ENCODE results near the gene PKD2L1. TPM values are rescaled to one million over a fixed set of nuclear protein-coding genes. Genes with fewer than 3 reads are reported as not detected.

PKD2L1 gene
- total RNA-seq, 1 experiment from 2014 or later: not detected

DNA sequence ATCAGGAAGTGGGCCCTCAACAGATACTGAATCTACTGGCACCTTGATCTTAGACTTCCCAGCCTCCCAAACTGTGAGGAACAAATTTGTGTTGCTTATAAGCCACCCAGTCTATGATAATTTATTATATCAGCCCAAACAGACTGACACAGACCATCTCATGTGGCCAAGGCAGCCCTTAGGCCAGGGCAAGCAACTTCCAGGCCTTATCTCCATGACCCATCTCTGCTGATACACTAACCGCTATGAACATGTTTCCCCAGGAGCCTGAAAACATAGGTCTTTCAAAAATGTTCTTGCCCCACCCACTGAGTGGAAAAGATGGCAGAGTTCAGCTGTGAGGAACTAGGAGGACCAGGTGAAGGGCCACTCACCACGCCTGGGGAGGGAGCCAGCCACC is 40.4 kb downstream of the PKD2L1 start:
- intact Hi-C loops (cut with micrococcal nuclease; ENCODE audit: unreplicated experiment) (no loop called here), in situ Hi-C loops (cut with HindIII; ENCODE audit: low pct_unique_long_range_greater_than_20kb, low sequenced_read_pairs) (no loop called here)
- TF ChIP-seq, protein P1, sequence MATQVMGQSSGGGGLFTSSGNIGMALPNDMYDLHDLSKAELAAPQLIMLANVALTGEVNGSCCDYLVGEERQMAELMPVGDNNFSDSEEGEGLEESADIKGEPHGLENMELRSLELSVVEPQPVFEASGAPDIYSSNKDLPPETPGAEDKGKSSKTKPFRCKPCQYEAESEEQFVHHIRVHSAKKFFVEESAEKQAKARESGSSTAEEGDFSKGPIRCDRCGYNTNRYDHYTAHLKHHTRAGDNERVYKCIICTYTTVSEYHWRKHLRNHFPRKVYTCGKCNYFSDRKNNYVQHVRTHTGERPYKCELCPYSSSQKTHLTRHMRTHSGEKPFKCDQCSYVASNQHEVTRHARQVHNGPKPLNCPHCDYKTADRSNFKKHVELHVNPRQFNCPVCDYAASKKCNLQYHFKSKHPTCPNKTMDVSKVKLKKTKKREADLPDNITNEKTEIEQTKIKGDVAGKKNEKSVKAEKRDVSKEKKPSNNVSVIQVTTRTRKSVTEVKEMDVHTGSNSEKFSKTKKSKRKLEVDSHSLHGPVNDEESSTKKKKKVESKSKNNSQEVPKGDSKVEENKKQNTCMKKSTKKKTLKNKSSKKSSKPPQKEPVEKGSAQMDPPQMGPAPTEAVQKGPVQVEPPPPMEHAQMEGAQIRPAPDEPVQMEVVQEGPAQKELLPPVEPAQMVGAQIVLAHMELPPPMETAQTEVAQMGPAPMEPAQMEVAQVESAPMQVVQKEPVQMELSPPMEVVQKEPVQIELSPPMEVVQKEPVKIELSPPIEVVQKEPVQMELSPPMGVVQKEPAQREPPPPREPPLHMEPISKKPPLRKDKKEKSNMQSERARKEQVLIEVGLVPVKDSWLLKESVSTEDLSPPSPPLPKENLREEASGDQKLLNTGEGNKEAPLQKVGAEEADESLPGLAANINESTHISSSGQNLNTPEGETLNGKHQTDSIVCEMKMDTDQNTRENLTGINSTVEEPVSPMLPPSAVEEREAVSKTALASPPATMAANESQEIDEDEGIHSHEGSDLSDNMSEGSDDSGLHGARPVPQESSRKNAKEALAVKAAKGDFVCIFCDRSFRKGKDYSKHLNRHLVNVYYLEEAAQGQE (IDR thresholded peaks at IDR 0.05; ENCODE audit: insufficient read depth in 1 of 2, low read depth in 2 of 2, low read length in 1 of 2): no peak
- TF ChIP-seq POLR2AphosphoS5 (IDR thresholded peaks at IDR 0.05; ENCODE audit: low read depth, low read length): no peak
- TF ChIP-seq SIN3A (IDR thresholded peaks at IDR 0.05; ENCODE audit: borderline replicate concordance, insufficient read depth, low read depth, low read length): no peak
- TF ChIP-seq TCF7L2 (IDR thresholded peaks at IDR 0.05; ENCODE audit: low read depth, low read length): no peak
- TF ChIP-seq, protein P2, sequence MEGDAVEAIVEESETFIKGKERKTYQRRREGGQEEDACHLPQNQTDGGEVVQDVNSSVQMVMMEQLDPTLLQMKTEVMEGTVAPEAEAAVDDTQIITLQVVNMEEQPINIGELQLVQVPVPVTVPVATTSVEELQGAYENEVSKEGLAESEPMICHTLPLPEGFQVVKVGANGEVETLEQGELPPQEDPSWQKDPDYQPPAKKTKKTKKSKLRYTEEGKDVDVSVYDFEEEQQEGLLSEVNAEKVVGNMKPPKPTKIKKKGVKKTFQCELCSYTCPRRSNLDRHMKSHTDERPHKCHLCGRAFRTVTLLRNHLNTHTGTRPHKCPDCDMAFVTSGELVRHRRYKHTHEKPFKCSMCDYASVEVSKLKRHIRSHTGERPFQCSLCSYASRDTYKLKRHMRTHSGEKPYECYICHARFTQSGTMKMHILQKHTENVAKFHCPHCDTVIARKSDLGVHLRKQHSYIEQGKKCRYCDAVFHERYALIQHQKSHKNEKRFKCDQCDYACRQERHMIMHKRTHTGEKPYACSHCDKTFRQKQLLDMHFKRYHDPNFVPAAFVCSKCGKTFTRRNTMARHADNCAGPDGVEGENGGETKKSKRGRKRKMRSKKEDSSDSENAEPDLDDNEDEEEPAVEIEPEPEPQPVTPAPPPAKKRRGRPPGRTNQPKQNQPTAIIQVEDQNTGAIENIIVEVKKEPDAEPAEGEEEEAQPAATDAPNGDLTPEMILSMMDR (IDR thresholded peaks at IDR 0.05): no peak
- no peak for ATAC-seq
- CTCF ChIA-PET: no interaction called here
- no peak overlapping the region for H3K27ac ChIP-seq (ENCODE audit: low read length)
- H3K9me3 ChIP-seq (ENCODE audit: control insufficient read depth, insufficient read depth, low read depth, low read length): no peaks in the 10 kb centered on the region
- POLR2A ChIA-PET: no interaction called here
- BruUV-seq (replicated peaks): no TSS peak
- peaks cover 13% of the 10 kb centered on the region for H3K4me1 ChIP-seq (ENCODE audit: control insufficient read depth, insufficient read depth, low read length)
- no peak overlapping the region for H3K4me3 ChIP-seq (ENCODE audit: low read depth in 2 of 2, low read length in 2 of 2)
- no peaks in the 10 kb centered on the region; the same call in 1 of the 2 replicates for H3K36me3 ChIP-seq (ENCODE audit: control insufficient read depth, insufficient read depth, low read length)
- no peak for DNase-seq (ENCODE audit: low read depth, low spot score)
- peaks cover 6% of the 10 kb centered on the region for H3K27me3 ChIP-seq (ENCODE audit: control insufficient read depth, insufficient read depth, low read length)

DNA sequence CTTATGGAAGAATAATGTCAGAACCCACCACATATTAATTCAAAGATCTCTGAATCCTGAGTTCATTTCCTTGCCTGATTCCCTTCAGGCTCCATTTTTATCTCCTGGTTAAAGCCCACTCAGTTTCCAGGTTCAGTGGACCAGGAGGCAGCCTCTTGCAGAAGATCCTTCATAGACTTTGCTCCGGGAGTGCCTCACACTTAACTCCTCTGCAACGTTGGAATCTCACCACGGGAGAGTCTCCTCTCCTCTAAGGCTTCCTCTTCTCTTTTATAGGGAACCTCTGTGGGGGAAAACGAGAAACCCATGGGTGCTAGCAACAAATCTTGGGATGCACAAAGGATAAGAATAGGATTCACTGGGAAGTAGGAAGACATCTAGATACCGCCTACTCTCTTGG is 41.8 kb downstream of the PKD2L1 start:
- peaks cover 6% of the 10 kb centered on the region for H3K27me3 ChIP-seq (ENCODE audit: control insufficient read depth, insufficient read depth, low read length)
- no peak for ATAC-seq
- DNase-seq (ENCODE audit: low read depth, low spot score): no peak
- H3K4me3 ChIP-seq (ENCODE audit: low read depth in 2 of 2, low read length in 2 of 2): no peak overlapping the region
- BruUV-seq (replicated peaks): no TSS peak
- ChIA-PET CTCF (no interaction called here), POLR2A (interaction anchor here (0.6 kb wide), 1 partner anchor 459 kb away, joined by 7 read pairs; no protein-coding TSS in a partner anchor)
- H3K9me3 ChIP-seq (ENCODE audit: control insufficient read depth, insufficient read depth, low read depth, low read length): no peaks in the 10 kb centered on the region
- H3K36me3 ChIP-seq (ENCODE audit: control insufficient read depth, insufficient read depth, low read length): no peaks in the 10 kb centered on the region; the same call in 1 of the 2 replicates
- TF ChIP-seq SIN3A (IDR thresholded peaks at IDR 0.05; ENCODE audit: borderline replicate concordance, insufficient read depth, low read depth, low read length) (no peak), TCF7L2 (IDR thresholded peaks at IDR 0.05; ENCODE audit: low read depth, low read length) (no peak), POLR2AphosphoS5 (IDR thresholded peaks at IDR 0.05; ENCODE audit: low read depth, low read length) (no peak)
- TF ChIP-seq, protein P1 (IDR thresholded peaks at IDR 0.05; ENCODE audit: insufficient read depth in 1 of 2, low read depth in 2 of 2, low read length in 1 of 2): no peak
- TF ChIP-seq, protein P2 (IDR thresholded peaks at IDR 0.05): no peak
- intact Hi-C loops (cut with micrococcal nuclease; ENCODE audit: unreplicated experiment) (no loop called here), in situ Hi-C loops (cut with HindIII; ENCODE audit: low pct_unique_long_range_greater_than_20kb, low sequenced_read_pairs) (no loop called here)
- no peak overlapping the region for H3K27ac ChIP-seq (ENCODE audit: low read length)
- H3K4me1 ChIP-seq (ENCODE audit: control insufficient read depth, insufficient read depth, low read length): peaks cover 13% of the 10 kb centered on the region

Data from Panc1 (cell line).